Endothelial cell (in vitro differentiated cells): Measurements from ENCODE around the gene TLX3. TPM values are rescaled to one million over a fixed set of nuclear protein-coding genes. Genes with fewer than 3 reads are reported as not detected.

Source experiments
- DNase-seq: peaks from one replicate; pipeline ENCODE4 v3.0.0; 2021; ENCODE audit warnings: low spot score
- H3K27ac Mint-ChIP-seq: one replicate; pipeline ENCODE4 v1.8.0; 2021; ENCODE audit warnings: mixed read lengths, inconsistent platforms; ENCODE audit not compliant: unreplicated experiment
- H3K27me3 Mint-ChIP-seq: one replicate; pipeline ENCODE4 v1.8.0; 2021; ENCODE audit warnings: mild to moderate bottlenecking, moderate library complexity, mixed read lengths, inconsistent platforms; ENCODE audit not compliant: unreplicated experiment
- H3K36me3 Mint-ChIP-seq: one replicate; pipeline ENCODE4 v1.8.0; 2021; ENCODE audit warnings: mild to moderate bottlenecking, low read depth, mixed read lengths, inconsistent platforms; ENCODE audit not compliant: unreplicated experiment
- H3K4me1 Mint-ChIP-seq: one replicate; pipeline ENCODE4 v1.8.0; 2021; ENCODE audit warnings: mild to moderate bottlenecking, mixed read lengths, inconsistent platforms; ENCODE audit not compliant: unreplicated experiment
- H3K4me3 Mint-ChIP-seq: one replicate; pipeline ENCODE4 v1.8.0; 2021; ENCODE audit warnings: mild to moderate bottlenecking, mixed read lengths, inconsistent platforms; ENCODE audit not compliant: unreplicated experiment
- H3K9me3 Mint-ChIP-seq: one replicate; pipeline ENCODE4 v1.8.0; 2021; ENCODE audit warnings: mixed read lengths, inconsistent platforms; ENCODE audit not compliant: unreplicated experiment
- CTCF ChIP-seq: fragments of 200-600 bp; sonication (generic); IDR thresholded peaks from one replicate; pipeline ENCODE4 v1.5.0; 2021; ENCODE audit warnings: antibody characterized with exemption; ENCODE audit not compliant: unreplicated experiment
- total RNA-seq: library from RNA; stranded (reverse); fragmentation: NEBNext Ultra II Directional; extraction: Animal tissue kit (Norgen Biotek cat#: 25700); gene quantifications from one replicate; pipeline ENCODE4 v1.2.1, GENCODE V29; 2021; ENCODE audit not compliant: unreplicated experiment

The TLX3 gene
- total RNA-seq, 1 donor from 2014 or later = 0.23 TPM

DNA sequence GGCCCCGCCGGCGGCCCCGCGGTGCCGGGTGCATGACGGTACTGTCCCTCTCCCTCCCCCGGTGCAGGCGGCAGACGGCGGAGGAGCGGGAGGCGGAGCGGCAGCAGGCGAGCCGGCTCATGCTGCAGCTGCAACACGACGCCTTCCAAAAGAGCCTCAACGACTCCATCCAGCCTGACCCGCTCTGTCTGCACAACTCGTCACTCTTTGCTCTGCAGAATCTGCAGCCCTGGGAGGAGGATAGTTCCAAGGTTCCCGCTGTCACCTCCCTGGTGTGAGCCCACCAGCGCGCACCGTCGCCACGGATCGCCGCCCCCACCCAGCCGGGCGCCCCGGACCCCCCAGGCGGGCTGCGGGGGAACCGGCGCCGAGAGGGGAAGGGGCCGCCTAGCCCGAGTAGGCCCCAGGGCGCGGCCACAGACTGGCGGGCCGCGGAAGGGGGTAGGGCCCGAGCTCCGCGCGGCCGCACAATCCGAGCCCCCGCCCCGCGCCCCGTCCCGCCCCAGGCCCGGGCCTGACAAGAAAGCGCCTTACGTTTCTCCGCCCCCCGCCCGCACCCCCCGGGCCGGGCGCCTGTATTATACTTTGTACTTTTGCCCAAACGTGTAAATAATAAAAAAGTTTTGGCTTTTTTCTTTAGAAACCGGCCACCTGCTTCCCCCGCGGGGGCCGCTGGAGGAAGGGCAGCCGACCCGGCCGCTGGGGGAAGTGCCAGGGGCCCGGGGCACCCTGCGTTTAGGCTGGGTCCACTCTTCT lies 2.5 kb downstream of the TLX3 start:
- Mint-ChIP-seq H3K36me3 (peaks cover 11% of the 10 kb centered on the region), H3K4me1 (peaks cover 30% of the 10 kb centered on the region), H3K27ac (no peak overlapping the region), H3K27me3 (peaks cover 46% of the 10 kb centered on the region), H3K4me3 (no peak overlapping the region), H3K9me3 (no peaks in the 10 kb centered on the region)
- DNase-seq = peak; percentile 36
- TF ChIP-seq CTCF = no peak

DNA sequence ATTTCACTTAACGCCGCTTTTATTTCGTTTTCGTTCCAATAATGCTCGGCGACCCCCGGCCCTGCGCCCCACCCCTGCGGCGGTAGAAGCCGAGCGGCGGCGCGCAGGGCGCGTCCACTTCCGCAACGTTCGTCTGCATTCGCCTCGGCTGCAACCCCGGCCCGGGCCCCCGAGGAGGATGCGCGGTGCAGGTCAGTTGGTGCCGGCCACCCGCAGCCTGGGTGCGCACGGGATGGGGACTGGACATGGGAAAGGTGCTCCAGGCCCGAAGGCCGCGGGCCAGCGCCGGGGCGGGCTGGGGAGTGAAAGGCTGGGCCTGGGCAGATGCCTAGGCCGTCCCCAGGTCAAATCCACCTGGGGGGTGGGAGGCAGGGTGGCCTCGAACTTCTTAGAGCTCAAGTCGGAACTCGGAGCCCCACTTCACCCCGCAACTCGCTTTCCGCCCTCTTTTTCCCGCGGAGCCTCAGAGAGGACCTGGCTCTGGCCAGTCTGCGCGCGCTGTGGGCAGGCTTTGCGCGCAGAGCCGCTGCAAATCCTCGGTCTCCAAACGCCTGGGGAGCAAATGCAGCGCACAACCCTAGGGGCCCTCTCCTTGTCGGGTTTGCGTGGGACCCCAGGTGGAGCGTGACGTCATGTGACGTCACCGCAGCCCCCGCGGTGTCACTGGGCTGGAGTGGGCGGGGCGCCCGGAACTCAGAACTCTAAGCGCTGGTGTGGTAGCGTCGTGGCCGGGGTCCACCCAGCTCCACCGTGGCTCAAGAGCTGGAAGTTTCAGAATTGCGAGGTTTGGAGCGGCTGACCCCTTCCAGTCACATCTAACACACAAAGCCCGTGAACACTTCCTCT lies 3.3 kb downstream of the TLX3 start:
- DNase-seq = no peak

DNA sequence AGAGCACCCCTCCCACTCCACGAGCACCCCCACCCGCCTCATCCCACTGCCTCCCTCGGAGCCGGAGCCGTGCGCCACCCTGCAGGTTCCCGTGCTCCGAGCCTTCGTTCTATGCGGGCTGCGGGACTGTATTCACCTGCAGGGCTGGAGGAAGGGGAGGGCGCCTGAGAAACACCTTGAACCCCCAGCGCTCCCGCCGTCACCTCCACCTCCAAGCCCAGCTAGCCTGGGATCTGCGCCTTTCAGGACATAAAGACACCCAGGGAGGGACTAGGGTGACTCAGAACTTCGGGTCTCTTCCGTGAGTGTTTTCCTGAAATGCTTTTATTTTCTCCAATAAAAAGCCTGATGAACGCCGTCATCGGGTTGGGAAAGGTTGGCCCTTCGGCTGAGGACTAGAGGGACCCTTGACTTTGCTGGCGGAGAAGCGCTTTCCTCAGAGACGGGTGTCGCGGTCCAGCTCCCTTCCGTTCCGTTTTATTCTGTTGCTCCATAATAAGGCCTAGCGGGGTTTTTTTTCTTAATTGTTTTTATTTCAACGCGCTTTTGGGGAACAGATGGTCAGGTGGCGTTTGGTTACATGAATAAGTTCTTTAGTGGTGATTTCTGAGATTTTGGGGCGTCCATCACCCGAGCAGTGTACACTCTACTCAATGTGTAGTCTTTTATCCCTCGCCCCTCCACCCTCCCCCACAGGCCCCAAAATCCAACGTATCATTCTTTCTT lies 4.6 kb downstream of the TLX3 start:
- H3K9me3 Mint-ChIP-seq = no peaks in the 10 kb centered on the region
- H3K4me3 Mint-ChIP-seq = no peak overlapping the region
- H3K4me1 Mint-ChIP-seq = peaks cover 25% of the 10 kb centered on the region
- no peak for TF ChIP-seq CTCF
- DNase-seq = no peak
- peaks cover 5% of the 10 kb centered on the region for H3K36me3 Mint-ChIP-seq
- H3K27me3 Mint-ChIP-seq = peaks cover 45% of the 10 kb centered on the region
- H3K27ac Mint-ChIP-seq = no peak overlapping the region

More for the DNA sequence above, 3.3 kb downstream of the TLX3 start:
- Mint-ChIP-seq H3K27ac (peak overlapping the region; percentile 33), H3K27me3 (peaks cover 49% of the 10 kb centered on the region), H3K36me3 (peaks cover 11% of the 10 kb centered on the region), H3K4me3 (peak overlapping the region; percentile 75), H3K9me3 (no peaks in the 10 kb centered on the region), H3K4me1 (peaks cover 32% of the 10 kb centered on the region)
- no peak for TF ChIP-seq CTCF

- Mint-ChIP-seq H3K4me3 (no peak overlapping the region), H3K27me3 (peaks cover 48% of the 10 kb centered on the region)
Observed at GRCh38 chr5:171314728-171315385, 5.8 kb downstream of the TLX3 start.

More at GRCh38 chr5:171314728-171315385, 5.8 kb downstream of the TLX3 start:
- DNase-seq = no peak
- Mint-ChIP-seq H3K36me3 (peaks cover 5% of the 10 kb centered on the region), H3K27ac (no peak overlapping the region), H3K9me3 (no peaks in the 10 kb centered on the region), H3K4me1 (peaks cover 21% of the 10 kb centered on the region)
- no peak for TF ChIP-seq CTCF
